AG20443 (cell line): Measurements from ENCODE around the gene UBALD2.
A peak's percentile ranks its signal among the peaks of the same experiment; 100 is the strongest.
"Not testable (repeated sequence)": the region's sequence is repeated elsewhere in the genome, so short reads cannot be mapped to it uniquely, and the experiment has no call there.

ENCODE experiments used
- DNase-seq: peaks from one replicate; pipeline ENCODE4 v3.0.0; 2012; ENCODE audit warnings: low spot score, mixed read lengths

UBALD2 gene

GRCh38 chr17:76246080-76247066 lies 18.8 kb upstream of the UBALD2 start:
- no peak for DNase-seq

- no peak for DNase-seq
Measured at GRCh38 chr17:76247304-76247703, 17.8 kb upstream of the UBALD2 start.

- DNase-seq, result no peak
Measured at GRCh38 chr17:76248013-76248782, 16.9 kb upstream of the UBALD2 start.

GRCh38 chr17:76250141-76250540 lies 15.0 kb upstream of the UBALD2 start:
- no peak for DNase-seq

- no peak for DNase-seq
Measured at GRCh38 chr17:76251478-76252039, 13.6 kb upstream of the UBALD2 start.

- DNase-seq, result peak; percentile 90
Measured at GRCh38 chr17:76252040-76252954, 12.9 kb upstream of the UBALD2 start.

- DNase-seq, result not testable (repeated sequence)
Measured at GRCh38 chr17:76252967-76253766, 12.0 kb upstream of the UBALD2 start.

GRCh38 chr17:76253841-76254240 lies 11.3 kb upstream of the UBALD2 start:
- DNase-seq, result no peak

- no peak for DNase-seq
Measured at GRCh38 chr17:76254275-76254674, 10.9 kb upstream of the UBALD2 start.

- DNase-seq, result no peak
Measured at GRCh38 chr17:76255801-76256429, 9.2 kb upstream of the UBALD2 start.

- DNase-seq, result not testable (repeated sequence)
Measured at GRCh38 chr17:76256430-76257050, 8.6 kb upstream of the UBALD2 start.

GRCh38 chr17:76260220-76260619 lies 4.9 kb upstream of the UBALD2 start:
- DNase-seq, result no peak

GRCh38 chr17:76260669-76261068 lies 4.5 kb upstream of the UBALD2 start:
- no peak for DNase-seq

GRCh38 chr17:76261421-76262215 lies 3.5 kb upstream of the UBALD2 start:
- DNase-seq, result no peak

GRCh38 chr17:76262732-76263344 lies 2.3 kb upstream of the UBALD2 start:
- DNase-seq, result no peak

- DNase-seq, result no peak
Measured at GRCh38 chr17:76263896-76264295, 1.3 kb upstream of the UBALD2 start.

- no peak for DNase-seq
Measured at GRCh38 chr17:76264425-76264754, 758 bp upstream of the UBALD2 start.

- DNase-seq, result peak; percentile 57
Measured at GRCh38 chr17:76265624-76266243, 586 bp downstream of the UBALD2 start.
